Measurements from ENCODE around the gene RBM20.

DNA sequence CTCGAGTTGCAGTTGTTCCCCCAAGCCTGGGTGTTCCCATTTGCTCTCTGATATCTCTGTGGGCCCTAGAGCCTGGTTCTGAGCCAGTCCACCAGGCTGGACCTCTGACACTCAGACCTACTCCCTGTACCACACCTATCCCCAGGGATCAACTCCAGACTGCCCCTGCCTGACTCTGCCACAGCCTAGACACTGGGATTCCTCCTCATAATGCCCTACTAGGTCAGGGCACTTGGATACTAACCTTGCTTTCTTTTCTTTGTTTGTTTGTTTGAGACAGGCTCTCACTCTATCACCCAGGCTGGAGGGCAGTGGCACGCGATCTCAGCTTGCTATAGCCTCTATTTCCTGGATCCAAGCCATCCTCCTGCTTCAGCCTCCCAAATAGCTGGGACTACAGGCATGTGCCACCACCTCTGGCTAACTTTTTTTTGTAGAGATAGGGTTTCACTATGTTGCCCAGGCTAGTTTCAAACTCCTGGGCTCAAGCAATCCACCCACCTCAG lies 196.8 kb downstream of the RBM20 start:
- no peak for TF ChIP-seq POLR2A (IDR thresholded peaks at IDR 0.05; ENCODE audit: low read depth, low read length)
- TF ChIP-seq, protein P1, sequence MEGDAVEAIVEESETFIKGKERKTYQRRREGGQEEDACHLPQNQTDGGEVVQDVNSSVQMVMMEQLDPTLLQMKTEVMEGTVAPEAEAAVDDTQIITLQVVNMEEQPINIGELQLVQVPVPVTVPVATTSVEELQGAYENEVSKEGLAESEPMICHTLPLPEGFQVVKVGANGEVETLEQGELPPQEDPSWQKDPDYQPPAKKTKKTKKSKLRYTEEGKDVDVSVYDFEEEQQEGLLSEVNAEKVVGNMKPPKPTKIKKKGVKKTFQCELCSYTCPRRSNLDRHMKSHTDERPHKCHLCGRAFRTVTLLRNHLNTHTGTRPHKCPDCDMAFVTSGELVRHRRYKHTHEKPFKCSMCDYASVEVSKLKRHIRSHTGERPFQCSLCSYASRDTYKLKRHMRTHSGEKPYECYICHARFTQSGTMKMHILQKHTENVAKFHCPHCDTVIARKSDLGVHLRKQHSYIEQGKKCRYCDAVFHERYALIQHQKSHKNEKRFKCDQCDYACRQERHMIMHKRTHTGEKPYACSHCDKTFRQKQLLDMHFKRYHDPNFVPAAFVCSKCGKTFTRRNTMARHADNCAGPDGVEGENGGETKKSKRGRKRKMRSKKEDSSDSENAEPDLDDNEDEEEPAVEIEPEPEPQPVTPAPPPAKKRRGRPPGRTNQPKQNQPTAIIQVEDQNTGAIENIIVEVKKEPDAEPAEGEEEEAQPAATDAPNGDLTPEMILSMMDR (conservative IDR thresholded peaks at IDR 0.05; ENCODE audit: low read depth, low read length): no peak
